Nephron progenitor cell (in vitro differentiated cells): ENCODE data around the gene SOCS6.

Source experiments
- DNase-seq: peaks from one replicate; pipeline ENCODE4 v3.0.0; 2021
- H3K27ac Mint-ChIP-seq: 2 replicates; pipeline ENCODE4 v1.8.0; 2021; ENCODE audit warnings: mild to moderate bottlenecking, moderate library complexity, mixed read lengths
- H3K27me3 Mint-ChIP-seq: 2 replicates; pipeline ENCODE4 v1.8.0; 2021; ENCODE audit warnings: mild to moderate bottlenecking, low read depth, mixed read lengths; ENCODE audit not compliant: poor library complexity
- H3K36me3 Mint-ChIP-seq: 2 replicates; pipeline ENCODE4 v1.8.0; 2021; ENCODE audit warnings: low read depth, mixed read lengths
- H3K4me1 Mint-ChIP-seq: 2 replicates; pipeline ENCODE4 v1.8.0; 2021; ENCODE audit warnings: mixed read lengths
- H3K4me3 Mint-ChIP-seq: 2 replicates; pipeline ENCODE4 v1.8.0; 2021; ENCODE audit warnings: mild to moderate bottlenecking, moderate library complexity, mixed read lengths
- H3K9me3 Mint-ChIP-seq: 2 replicates; pipeline ENCODE4 v1.8.0; 2021; ENCODE audit warnings: mild to moderate bottlenecking, moderate library complexity, mixed read lengths
- CTCF ChIP-seq: fragments of 200-600 bp; sonication (generic); IDR thresholded peaks from 2 replicates; pipeline ENCODE4 v1.5.0; 2021; ENCODE audit warnings: antibody characterized with exemption

SOCS6 gene

GRCh38 chr18:70284976-70285620 is 3.7 kb upstream of the SOCS6 start:
- Mint-ChIP-seq H3K27ac (no peak overlapping the region), H3K36me3 (no peaks in the 10 kb centered on the region), H3K4me3 (no peak overlapping the region), H3K9me3 (peaks cover 11% of the 10 kb centered on the region), H3K27me3 (peaks cover 3% of the 10 kb centered on the region), H3K4me1 (peaks cover 4% of the 10 kb centered on the region)
- DNase-seq: no peak
- no peak for TF ChIP-seq CTCF

- H3K9me3 Mint-ChIP-seq: peaks cover 3% of the 10 kb centered on the region
- peak overlapping the region; percentile 80 for H3K4me3 Mint-ChIP-seq
- H3K36me3 Mint-ChIP-seq: peaks cover 10% of the 10 kb centered on the region
- H3K27me3 Mint-ChIP-seq: peaks cover 3% of the 10 kb centered on the region
- no peak for DNase-seq
- H3K27ac Mint-ChIP-seq: no peak overlapping the region
- TF ChIP-seq CTCF: no peak
- peaks cover 30% of the 10 kb centered on the region for H3K4me1 Mint-ChIP-seq
Measured at GRCh38 chr18:70287731-70288130, 1.1 kb upstream of the SOCS6 start.

GRCh38 chr18:70288171-70288850 is 534 bp upstream of the SOCS6 start:
- no peak for TF ChIP-seq CTCF
- H3K27ac Mint-ChIP-seq: no peak overlapping the region
- no peaks in the 10 kb centered on the region for H3K9me3 Mint-ChIP-seq
- peaks cover 36% of the 10 kb centered on the region for H3K4me1 Mint-ChIP-seq
- no peak for DNase-seq
- peaks cover 3% of the 10 kb centered on the region for H3K27me3 Mint-ChIP-seq
- peak overlapping the region; percentile 80 for H3K4me3 Mint-ChIP-seq
- peaks cover 13% of the 10 kb centered on the region for H3K36me3 Mint-ChIP-seq

GRCh38 chr18:70289351-70290312 is 787 bp downstream of the SOCS6 start:
- Mint-ChIP-seq H3K27ac (peak overlapping the region; percentile 97), H3K4me3 (peak overlapping the region; percentile 95), H3K27me3 (peaks cover 3% of the 10 kb centered on the region), H3K36me3 (peaks cover 13% of the 10 kb centered on the region), H3K4me1 (peaks cover 46% of the 10 kb centered on the region), H3K9me3 (no peaks in the 10 kb centered on the region)
- peak; percentile 69 for DNase-seq
- TF ChIP-seq CTCF: no peak

- DNase-seq: no peak
- Mint-ChIP-seq H3K4me3 (peak overlapping the region; percentile 95), H3K4me1 (peaks cover 56% of the 10 kb centered on the region), H3K27ac (peak overlapping the region; percentile 72), H3K27me3 (peaks cover 3% of the 10 kb centered on the region), H3K36me3 (peaks cover 13% of the 10 kb centered on the region), H3K9me3 (no peaks in the 10 kb centered on the region)
- TF ChIP-seq CTCF: no peak
Measured at GRCh38 chr18:70290482-70291294, 1.8 kb downstream of the SOCS6 start.
